Spleen (tissue), 11 donors: ENCODE results near the gene MBD5. TPM values are rescaled to one million over a fixed set of nuclear protein-coding genes. Genes with fewer than 3 reads are reported as not detected.
"Not testable (repeated sequence)": the region's sequence is repeated elsewhere in the genome, so short reads cannot be mapped to it uniquely, and the experiment has no call there.

Experiments
- DNase-seq: peaks from one replicate; pipeline ENCODE4 v3.0.0-alpha.2; 2020
- H3K27ac ChIP-seq, 8 donors: fragments of 200-600 bp; sonication (generic) in 7 of 8; 1 replicate in 4 of 8; 2 replicates in 4 of 8; pipeline versions ENCODE4 v1.5.0 to v1.8.0; 2016 to 2021; ENCODE audit warnings: inconsistent platforms in 4 of 8, mild to moderate bottlenecking in 4 of 8, moderate library complexity in 1 of 8
- H3K27me3 ChIP-seq, 7 donors: fragments of 200-600 bp; sonication (generic) in 6 of 7; replicated peaks in 1 of 7; 1 replicate in 4 of 7; 2 replicates in 3 of 7; pipeline versions ENCODE4 v1.5.0 to v1.8.0; 2016 to 2021; ENCODE audit warnings: inconsistent platforms in 3 of 7, mild to moderate bottlenecking in 1 of 7
- H3K36me3 ChIP-seq, 6 donors: fragments of 200-600 bp; sonication (generic) in 5 of 6; 1 replicate in 4 of 6; 2 replicates in 2 of 6; pipeline versions ENCODE4 v1.5.0 to v1.8.0; 2016 to 2021; ENCODE audit warnings: inconsistent platforms in 2 of 6
- H3K4me1 ChIP-seq, 6 donors: fragments of 200-600 bp; sonication (generic) in 5 of 6; 1 replicate in 3 of 6; 2 replicates in 3 of 6; pipeline versions ENCODE4 v1.5.0 to v1.8.0; 2016 to 2021; ENCODE audit warnings: inconsistent platforms in 3 of 6
- H3K4me3 ChIP-seq, 8 donors: fragments of 200-600 bp; sonication (generic) in 7 of 8; 1 replicate in 4 of 8; 2 replicates in 4 of 8; pipeline versions ENCODE4 v1.5.0 to v1.8.0; 2016 to 2021; ENCODE audit warnings: inconsistent platforms in 4 of 8, mild to moderate bottlenecking in 4 of 8, moderate library complexity in 2 of 8
- H3K9me3 ChIP-seq, 8 donors: fragments of 200-600 bp; sonication (generic) in 7 of 8; 1 replicate in 4 of 8; 2 replicates in 4 of 8; pipeline versions ENCODE4 v1.5.0 to v1.8.0; 2016 to 2021; ENCODE audit warnings: inconsistent platforms in 4 of 8
- POLR2A ChIP-seq, 3 donors: fragments of 450-650 bp; IDR thresholded peaks; one replicate each; pipeline ENCODE4 v1.5.1; 2017; ENCODE audit warnings: antibody characterized with exemption in 3 of 3, mild to moderate bottlenecking in 1 of 3
- POLR2AphosphoS5 ChIP-seq, 3 donors: sonication (generic); formaldehyde crosslinking; IDR thresholded peaks; one replicate each; pipeline ENCODE4 v1.5.1; 2017; ENCODE audit warnings: antibody characterized with exemption in 3 of 3
- WGBS, 5 donors: extraction: QIAGEN DNeasy Blood & Tissue Kit in 3 of 5; methylation state at CpG; one replicate each; pipeline versions ENCODE4 v1.1.5 to v1.1.7; 2013 to 2018; 5-methylcytosine and 5-hydroxymethylcytosine counted together
- intact Hi-C: fragments of 100-400 bp; cut with DNase I; formaldehyde crosslinking; loops from one replicate; pipeline ENCODE4 v1.15.0; 2023; ENCODE audit warnings: low total_unique reads
- polyA plus RNA-seq, 3 donors: library from polyadenylated mRNA; stranded (reverse); fragments of 200-250 nt; gene quantifications; one replicate each; pipeline ENCODE4 v1.2.1, GENCODE V29; 2013
- total RNA-seq, 7 donors: library from RNA; depleted of rRNA in 3 of 7; stranded (reverse); fragments of >200 nt in 3 of 7; fragmentation: NEBNext Ultra II Directional in 4 of 7; extraction: Animal tissue kit (Norgen Biotek cat#: 25700) in 4 of 7; gene quantifications; one replicate each; pipeline versions ENCODE4 v1.1.0 to v1.2.1, GENCODE V29; 2016 to 2021
- TF ChIP-seq, protein P1 (sequence below), 11 experiments: fragments of 200-600 bp in 7 of 11; fragments of 450-650 bp in 4 of 11; sonication (generic) in 4 of 11; IDR thresholded peaks in 8 of 11; conservative IDR thresholded peaks in 3 of 11; 1 replicate in 7 of 11; 2 replicates in 4 of 11; pipeline versions ENCODE4 v1.4.0 to v1.8.0; 2016 to 2021; ENCODE audit warnings: antibody characterized with exemption in 11 of 11, inconsistent platforms in 4 of 11, mild to moderate bottlenecking in 1 of 11
- donor health status: healthy with polysubstance abuse.
- donor health status: DM: no; HTN: no; CAD: no; lungs with moderate emphysema.
- donor health status: DM: no; HTN: no; CAD: no.
- donor health status: Bipolar disorder and iron deficiency.
- donor health status: healthy.
- donor health status: DM: no; HTN: no; CAD: no.
- donor health status: DM: yes; HTN: yes; CAD: no.

MBD5 gene
- total and polyA plus RNA-seq, 10 donors: 5.7 to 84.5 (median 60.0) TPM

DNA sequence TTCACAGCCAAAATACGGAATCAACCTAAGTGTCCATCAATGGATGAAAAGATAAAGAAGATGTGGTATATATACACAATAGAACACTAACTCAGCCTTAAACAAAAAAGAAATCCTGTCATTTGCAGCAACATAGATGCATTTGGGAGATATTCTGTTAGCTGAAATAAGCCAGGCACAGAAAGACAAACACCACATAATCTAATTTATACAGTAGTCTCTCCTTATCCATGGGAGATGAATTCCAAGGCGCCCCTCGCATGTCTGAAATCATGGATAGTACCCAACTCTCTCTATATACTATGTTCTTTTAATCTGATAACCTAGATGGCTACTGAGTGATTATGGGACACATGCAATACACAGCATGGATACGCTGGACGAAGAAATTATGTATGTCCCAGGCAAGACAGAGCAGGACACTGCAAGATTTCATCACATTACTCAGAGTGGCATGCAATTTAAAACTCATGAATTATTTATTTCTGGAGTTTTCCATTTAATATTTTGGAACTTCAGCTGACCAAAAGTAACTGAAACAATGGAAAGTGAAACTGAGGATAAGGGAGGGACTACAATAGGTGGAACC is 39.9 kb upstream of the MBD5 start:
- Histone ChIP-seq H3K4me3 (no peak overlapping the region), H3K36me3 (peaks cover 0 to 11% (median 3%) of the 10 kb centered on the region in 6 donors), H3K27ac (no peak overlapping the region)

DNA sequence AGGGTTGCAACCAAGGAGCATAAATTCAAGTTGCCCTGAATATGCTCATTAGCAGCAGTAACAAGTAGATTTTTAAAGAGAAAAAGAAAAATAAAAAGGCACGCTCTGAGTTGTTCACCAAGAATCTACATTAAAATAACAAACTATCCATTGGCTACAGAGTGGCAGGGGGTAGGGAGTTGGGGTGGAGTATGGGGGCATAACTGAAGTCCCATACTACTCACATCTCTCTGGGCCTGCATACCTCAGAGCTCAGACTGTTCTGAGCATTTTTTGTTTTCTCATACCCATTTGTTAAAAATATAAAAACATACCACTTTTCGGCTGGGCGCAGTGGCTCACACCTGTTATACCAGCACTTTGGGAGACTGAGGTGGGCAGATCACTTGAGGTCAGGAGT is 31.8 kb upstream of the MBD5 start:
- TF ChIP-seq POLR2AphosphoS5 (IDR thresholded peaks at IDR 0.05) (no peak), POLR2A (IDR thresholded peaks at IDR 0.05) (no peak)
- TF ChIP-seq, protein P1, sequence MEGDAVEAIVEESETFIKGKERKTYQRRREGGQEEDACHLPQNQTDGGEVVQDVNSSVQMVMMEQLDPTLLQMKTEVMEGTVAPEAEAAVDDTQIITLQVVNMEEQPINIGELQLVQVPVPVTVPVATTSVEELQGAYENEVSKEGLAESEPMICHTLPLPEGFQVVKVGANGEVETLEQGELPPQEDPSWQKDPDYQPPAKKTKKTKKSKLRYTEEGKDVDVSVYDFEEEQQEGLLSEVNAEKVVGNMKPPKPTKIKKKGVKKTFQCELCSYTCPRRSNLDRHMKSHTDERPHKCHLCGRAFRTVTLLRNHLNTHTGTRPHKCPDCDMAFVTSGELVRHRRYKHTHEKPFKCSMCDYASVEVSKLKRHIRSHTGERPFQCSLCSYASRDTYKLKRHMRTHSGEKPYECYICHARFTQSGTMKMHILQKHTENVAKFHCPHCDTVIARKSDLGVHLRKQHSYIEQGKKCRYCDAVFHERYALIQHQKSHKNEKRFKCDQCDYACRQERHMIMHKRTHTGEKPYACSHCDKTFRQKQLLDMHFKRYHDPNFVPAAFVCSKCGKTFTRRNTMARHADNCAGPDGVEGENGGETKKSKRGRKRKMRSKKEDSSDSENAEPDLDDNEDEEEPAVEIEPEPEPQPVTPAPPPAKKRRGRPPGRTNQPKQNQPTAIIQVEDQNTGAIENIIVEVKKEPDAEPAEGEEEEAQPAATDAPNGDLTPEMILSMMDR (IDR thresholded peaks at IDR 0.05 in 8 of 11, conservative IDR thresholded peaks at IDR 0.05 in 3 of 11): no peak
- no peak for DNase-seq
- no peak overlapping the region for H3K4me3 ChIP-seq
- WGBS, 5 donors: 92 to 97% (median 96%) methylated on average over 3 of the region's 3 CpGs
- no peaks in the 10 kb centered on the region for H3K9me3 ChIP-seq
- H3K36me3 ChIP-seq: no peaks in the 10 kb centered on the region
- peaks cover 0 to 42% (median 2%) of the 10 kb centered on the region in 6 donors for H3K4me1 ChIP-seq
- no peak overlapping the region for H3K27ac ChIP-seq
- intact Hi-C loops: no loop called here
- H3K27me3 ChIP-seq: no peaks in the 10 kb centered on the region

More for the DNA sequence above, 39.9 kb upstream of the MBD5 start:
- H3K27me3 ChIP-seq: no peaks in the 10 kb centered on the region
- H3K9me3 ChIP-seq: peaks cover 0 to 9% (median 6%) of the 10 kb centered on the region in 8 donors
- TF ChIP-seq POLR2A (IDR thresholded peaks at IDR 0.05) (no peak), POLR2AphosphoS5 (IDR thresholded peaks at IDR 0.05) (no peak)
- TF ChIP-seq, protein P1 (IDR thresholded peaks at IDR 0.05 in 8 of 11, conservative IDR thresholded peaks at IDR 0.05 in 3 of 11): no peak
- 96 to 98% (median 96%) methylated on average over 5 of the region's 5 CpGs for WGBS, 5 donors
- intact Hi-C loops: no loop called here
- peaks cover 0 to 23% (median 10%) of the 10 kb centered on the region in 6 donors for H3K4me1 ChIP-seq
- DNase-seq: no peak

DNA sequence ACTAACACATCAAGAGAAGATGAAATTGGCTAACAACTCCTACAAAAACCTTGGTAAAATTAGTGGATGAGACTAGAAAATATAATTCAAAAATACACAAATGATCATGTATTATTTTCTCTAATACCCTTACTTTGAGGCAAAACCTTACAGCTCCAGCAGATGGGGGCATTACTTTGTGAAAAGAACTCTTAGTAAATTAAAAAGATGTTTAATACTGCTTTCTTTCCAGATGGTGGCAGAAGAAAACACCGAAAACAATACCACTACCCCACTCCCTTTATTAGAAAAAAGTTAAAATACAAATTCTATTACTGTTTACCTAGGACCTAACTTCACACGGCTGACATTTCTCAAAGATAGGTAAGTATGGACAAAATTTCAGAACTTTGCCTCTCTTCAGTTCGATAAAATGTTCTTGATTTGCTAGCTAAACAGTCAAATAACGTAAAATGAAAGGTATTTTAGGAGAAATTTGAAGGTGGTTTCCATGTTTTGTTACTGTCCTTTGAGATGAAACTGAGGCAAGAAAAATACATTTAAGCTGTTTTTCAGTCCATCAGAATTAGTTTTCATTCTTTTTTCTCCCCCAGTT is 31.0 kb upstream of the MBD5 start:
- Histone ChIP-seq H3K4me3 (no peak overlapping the region), H3K9me3 (peaks cover 0 to 2% (median under 1%) of the 10 kb centered on the region in 8 donors), H3K27me3 (no peaks in the 10 kb centered on the region), H3K4me1 (peaks cover 0 to 36% (median 0%) of the 10 kb centered on the region in 6 donors), H3K27ac (no peak overlapping the region), H3K36me3 (peaks cover 0 to 2% (median 0%) of the 10 kb centered on the region in 6 donors)
- no peak for DNase-seq
- WGBS, 5 donors: 51 to 60% (median 54%) methylated on average over 4 of the region's 4 CpGs
- intact Hi-C loops: loop anchor here (5.0 kb wide), 1 partner anchor 517 kb away; no protein-coding TSS in a partner anchor
- TF ChIP-seq, protein P1 (IDR thresholded peaks at IDR 0.05 in 8 of 11, conservative IDR thresholded peaks at IDR 0.05 in 3 of 11): peak; percentile 26 to 70 (median 50)
- no peak for TF ChIP-seq POLR2AphosphoS5 (IDR thresholded peaks at IDR 0.05)

DNA sequence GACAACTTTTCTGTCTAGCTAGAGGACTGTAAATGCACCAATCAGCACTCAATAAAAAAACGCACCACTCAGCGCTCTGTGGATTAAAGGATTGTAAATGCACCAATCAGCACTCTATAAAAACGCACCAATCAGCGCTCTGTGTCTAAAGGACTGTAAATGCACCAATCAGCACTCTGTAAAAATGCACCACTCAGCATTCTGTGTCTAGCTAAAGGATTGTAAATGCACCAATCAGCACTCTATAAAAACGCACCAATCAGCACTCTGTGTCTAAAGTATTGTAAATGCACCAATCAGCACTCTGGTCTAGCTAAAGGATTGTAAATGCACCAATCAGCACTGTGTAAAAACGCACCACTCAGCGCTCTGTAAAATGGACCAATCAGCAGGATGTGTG is 25.9 kb upstream of the MBD5 start:
- H3K36me3 ChIP-seq: peaks cover 0 to 19% (median 3%) of the 10 kb centered on the region in 6 donors
- WGBS, 5 donors: 97 to 99% (median 98%) methylated on average over 7 of the region's 7 CpGs
- not testable (repeated sequence) for DNase-seq, H3K27ac ChIP-seq, H3K27me3 ChIP-seq, H3K4me3 ChIP-seq
- peaks cover 0 to 28% (median 0%) of the 10 kb centered on the region in 6 donors for H3K4me1 ChIP-seq
- intact Hi-C loops: loop anchor here (5.0 kb wide), 1 partner anchor 512 kb away; no protein-coding TSS in a partner anchor
- peaks cover 0 to 20% (median 9%) of the 10 kb centered on the region in 8 donors for H3K9me3 ChIP-seq
